ENCODE measurements around the gene C20orf204. TPM values are rescaled to one million over a fixed set of nuclear protein-coding genes. Genes with fewer than 3 reads are reported as not detected.
"Not testable (repeated sequence)": the region's sequence is repeated elsewhere in the genome, so short reads cannot be mapped to it uniquely, and the experiment has no call there.

C20orf204 gene
- total RNA-seq, 2 experiments from 2014 or later: 2.8 to 4.7 TPM

- ATAC-seq: no peak
- DNase-seq: no peak
- ChIA-PET POLR2A (interaction anchor here (0.8 to 1.2 kb wide), 3 partner anchors 9 to 31 kb away, joined by 3 read pairs; no protein-coding TSS in a partner anchor), CTCF (interaction anchor here (0.8 to 6.0 kb wide), 12 partner anchors 12 to 201 kb away, joined by 3 to 61 read pairs (median 5); partner anchors contain the start of gene NPBWR2)
- TF ChIP-seq CTCF (IDR thresholded peaks at IDR 0.05): no peak
- no peak overlapping the region for H3K27ac Mint-ChIP-seq
- intact Hi-C loops (cut with micrococcal nuclease): loop anchor here (5.0 kb wide), 1 partner anchor 38 kb away; no protein-coding TSS in a partner anchor
- H3K9me3 Mint-ChIP-seq: no peaks in the 10 kb centered on the region
- peaks cover 6% of the 10 kb centered on the region for H3K27me3 Mint-ChIP-seq
- H3K4me1 Mint-ChIP-seq (ENCODE audit: low read depth): peaks cover 24% of the 10 kb centered on the region
- peak overlapping the region; percentile 72 for H3K4me3 Mint-ChIP-seq
- H3K36me3 Mint-ChIP-seq (ENCODE audit: low read depth): no peaks in the 10 kb centered on the region
Measured at GRCh38 chr20:64084685-64085152, 48.7 kb downstream of the C20orf204 start.

GRCh38 chr20:64086801-64087200 is 50.8 kb downstream of the C20orf204 start:
- H3K4me3 Mint-ChIP-seq: no peak overlapping the region
- no peak overlapping the region for H3K27ac Mint-ChIP-seq
- DNase-seq (no peak), ATAC-seq (no peak)
- peaks cover 18% of the 10 kb centered on the region for H3K4me1 Mint-ChIP-seq (ENCODE audit: low read depth)
- no peaks in the 10 kb centered on the region for H3K9me3 Mint-ChIP-seq
- H3K27me3 Mint-ChIP-seq: peaks cover 6% of the 10 kb centered on the region
- POLR2A ChIA-PET: interaction anchor here (1.2 kb wide), 1 partner anchor 12 kb away, joined by 4 read pairs; no protein-coding TSS in a partner anchor
- no peak for TF ChIP-seq CTCF (IDR thresholded peaks at IDR 0.05)
- CTCF ChIA-PET: interaction anchor here (2.0 kb wide), 1 partner anchor 17 kb away, joined by 5 read pairs; no protein-coding TSS in a partner anchor
- intact Hi-C loops (cut with micrococcal nuclease): no loop called here
- H3K36me3 Mint-ChIP-seq (ENCODE audit: low read depth): no peaks in the 10 kb centered on the region

GRCh38 chr20:64087226-64087825 is 51.3 kb downstream of the C20orf204 start:
- H3K4me3 Mint-ChIP-seq; intact Hi-C loops (cut with micrococcal nuclease); DNase-seq; H3K27ac Mint-ChIP-seq; ATAC-seq; H3K36me3 Mint-ChIP-seq (ENCODE audit: low read depth); H3K9me3 Mint-ChIP-seq; H3K27me3 Mint-ChIP-seq; CTCF ChIA-PET: not testable (repeated sequence)
- H3K4me1 Mint-ChIP-seq (ENCODE audit: low read depth): peaks cover 13% of the 10 kb centered on the region
- POLR2A ChIA-PET: interaction anchor here (1.2 kb wide), 1 partner anchor 12 kb away, joined by 4 read pairs; no protein-coding TSS in a partner anchor

- H3K4me1 Mint-ChIP-seq (ENCODE audit: low read depth); H3K36me3 Mint-ChIP-seq (ENCODE audit: low read depth); H3K27ac Mint-ChIP-seq; intact Hi-C loops (cut with micrococcal nuclease); ATAC-seq; POLR2A ChIA-PET; H3K9me3 Mint-ChIP-seq; DNase-seq; H3K27me3 Mint-ChIP-seq; H3K4me3 Mint-ChIP-seq; CTCF ChIA-PET: not testable (repeated sequence)
Measured at GRCh38 chr20:64088586-64088985, 52.6 kb downstream of the C20orf204 start.

Small RNA genes lying within 50 kb of the gene (microRNA-seq; reads per million reads assigned to microRNA genes)
- gene MIR6813 (ENCODE audit: borderline microRNAs expressed, borderline replicate concordance): 1.5 reads per million

Other genes starting within 250 kb of the C20orf204 start
- under 1 TPM; 0.31 to 0.38 TPM for gene ZBTB46, start 204.9 kb upstream of the C20orf204 start, total RNA-seq
- gene ABHD16B, start 174.7 kb upstream of the C20orf204 start, total RNA-seq: not detected
- gene TPD52L2, start 170.9 kb upstream of the C20orf204 start, total RNA-seq: 10 to 100 TPM; 43.1 to 44.6 TPM
- gene DNAJC5, start 141.1 kb upstream of the C20orf204 start, total RNA-seq: 10 to 100 TPM; 32.2 to 32.5 TPM
- 10 to 100 TPM; 31.5 to 32.6 TPM for gene UCKL1, start 79.8 kb upstream of the C20orf204 start, total RNA-seq
- 1 to 10 TPM; 7.5 to 8.6 TPM for gene ZNF512B, start 66.3 kb upstream of the C20orf204 start, total RNA-seq
- gene SAMD10, start 56.5 kb upstream of the C20orf204 start, total RNA-seq: 10 to 100 TPM; 17.4 to 17.5 TPM
- gene PRPF6, start 55.0 kb upstream of the C20orf204 start, total RNA-seq: 10 to 100 TPM; 53.0 to 55.5 TPM
- gene SOX18, start 13.5 kb downstream of the C20orf204 start, total RNA-seq: not detected
- gene TCEA2, start 27.0 kb downstream of the C20orf204 start, total RNA-seq: 10 to 100 TPM; 30.0 to 33.0 TPM
- 10 to 100 TPM; 42.5 to 44.1 TPM for gene RGS19, start 43.3 kb downstream of the C20orf204 start, total RNA-seq
- under 1 TPM; 0.61 to 0.63 TPM for gene OPRL1, start 43.9 kb downstream of the C20orf204 start, total RNA-seq
- gene LKAAEAR1, start 48.2 kb downstream of the C20orf204 start, total RNA-seq: under 1 TPM; 0.43 TPM
- gene NPBWR2, start 71.4 kb downstream of the C20orf204 start, total RNA-seq: not detected
- not detected for gene MYT1, start 128.3 kb downstream of the C20orf204 start, total RNA-seq
- gene PCMTD2, start 219.6 kb downstream of the C20orf204 start, total RNA-seq: 10 to 100 TPM; 26.0 to 28.6 TPM

All from activated CD8-positive, alpha-beta T cell treated with anti-CD3 and anti-CD28 coated beads for 36 hours (primary cell).